ENCODE measurements around the gene PRAC1.
A peak's percentile ranks its signal among the peaks of the same experiment; 100 is the strongest.
"Not testable (repeated sequence)": the region's sequence is repeated elsewhere in the genome, so short reads cannot be mapped to it uniquely, and the experiment has no call there.

Gene PRAC1

GRCh38 chr17:48725288-48726064, 3.2 kb upstream of the PRAC1 start:
- DNase-seq = no peak

DNA sequence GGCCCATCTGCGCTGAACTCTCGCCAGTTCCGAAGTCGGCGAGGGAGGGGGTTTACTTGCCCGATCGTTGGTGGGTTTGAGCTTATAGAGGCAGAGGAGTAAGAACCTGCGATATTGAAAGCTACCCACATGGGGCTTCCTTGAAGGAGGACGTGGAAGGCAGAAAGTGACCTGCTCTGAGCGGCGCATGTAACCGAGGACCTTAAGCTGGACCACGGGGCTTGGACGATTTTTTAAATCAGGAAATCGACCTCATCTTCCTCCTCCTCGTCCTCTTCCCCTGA, 2.6 kb upstream of the PRAC1 start:
- no peak for DNase-seq

DNA sequence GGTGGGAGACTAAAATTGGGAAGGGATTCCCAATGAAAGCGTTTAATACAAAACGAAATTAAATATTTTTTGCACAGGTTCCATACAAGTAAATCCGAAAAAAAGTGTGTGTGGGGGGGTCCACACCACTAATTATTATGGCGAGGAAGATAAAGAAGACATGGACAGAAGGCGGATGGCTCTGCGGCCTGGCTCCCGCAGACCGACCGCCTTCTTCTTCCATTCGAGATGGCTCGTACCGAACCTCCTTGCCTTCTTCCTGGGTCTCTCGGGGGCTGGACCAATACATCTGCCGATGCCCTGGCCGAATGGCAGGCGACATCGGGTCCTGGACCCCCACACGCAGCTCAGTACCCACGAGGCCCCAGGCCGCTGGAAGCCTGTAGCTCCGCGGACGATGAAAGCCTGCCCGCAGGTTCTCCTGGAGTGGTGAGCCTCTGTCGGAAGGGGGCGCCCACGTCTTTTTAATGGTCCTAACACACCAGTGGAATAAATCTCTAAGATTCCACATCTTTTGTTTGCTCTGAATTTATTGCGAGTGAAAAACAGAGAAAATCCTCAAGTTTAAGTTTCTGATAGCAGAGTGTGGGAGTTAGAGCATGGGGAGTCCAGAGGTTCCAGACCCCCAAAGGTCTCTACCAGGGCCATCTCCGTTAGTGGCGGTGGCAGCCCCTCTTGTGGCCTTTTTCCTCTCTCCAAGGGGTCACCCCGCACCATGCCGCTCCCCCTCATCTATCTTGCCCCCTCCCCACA, 2.1 kb upstream of the PRAC1 start:
- peak in 1 of 2 experiments; percentile 24 for DNase-seq

- no peak for DNase-seq
These were observed 1.3 kb upstream of the PRAC1 start for GRCh38 chr17:48723423-48724250.

DNA sequence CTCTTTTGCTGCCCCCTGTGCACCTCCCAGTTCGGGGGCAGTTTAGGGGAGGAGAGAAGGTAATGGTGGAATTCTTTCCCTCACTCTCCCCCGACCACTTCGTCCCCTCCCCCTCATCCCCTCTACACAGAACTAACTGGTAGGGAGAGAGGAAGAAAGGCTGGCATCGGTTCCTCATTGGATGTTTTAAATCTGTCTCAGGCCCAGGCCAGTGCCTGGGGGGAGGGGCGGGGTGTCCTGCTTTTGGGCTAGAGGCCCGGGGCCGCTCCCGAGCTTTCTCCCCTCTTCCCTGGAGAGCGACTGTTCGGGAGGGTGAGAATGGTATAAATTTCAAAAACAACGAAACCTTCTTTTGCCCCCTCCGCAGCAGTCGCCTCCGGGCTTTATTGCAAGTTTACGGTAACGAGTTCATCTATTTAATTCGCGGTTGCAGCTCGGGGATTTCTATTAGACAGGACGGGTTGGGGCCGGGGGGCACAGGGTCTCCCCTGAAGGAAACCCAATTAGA, 651 bp upstream of the PRAC1 start, which contains the start of gene PRAC2:
Gene PRAC2, plus strand, starts transcription at position 271 of the 508 bp plus-strand sequence. CDS start 1,226 bp downstream, outside the sequence.
- DNase-seq = no peak

- DNase-seq = no peak
These were observed 1.3 kb downstream of the PRAC1 start for GRCh38 chr17:48721009-48721402.

DNA sequence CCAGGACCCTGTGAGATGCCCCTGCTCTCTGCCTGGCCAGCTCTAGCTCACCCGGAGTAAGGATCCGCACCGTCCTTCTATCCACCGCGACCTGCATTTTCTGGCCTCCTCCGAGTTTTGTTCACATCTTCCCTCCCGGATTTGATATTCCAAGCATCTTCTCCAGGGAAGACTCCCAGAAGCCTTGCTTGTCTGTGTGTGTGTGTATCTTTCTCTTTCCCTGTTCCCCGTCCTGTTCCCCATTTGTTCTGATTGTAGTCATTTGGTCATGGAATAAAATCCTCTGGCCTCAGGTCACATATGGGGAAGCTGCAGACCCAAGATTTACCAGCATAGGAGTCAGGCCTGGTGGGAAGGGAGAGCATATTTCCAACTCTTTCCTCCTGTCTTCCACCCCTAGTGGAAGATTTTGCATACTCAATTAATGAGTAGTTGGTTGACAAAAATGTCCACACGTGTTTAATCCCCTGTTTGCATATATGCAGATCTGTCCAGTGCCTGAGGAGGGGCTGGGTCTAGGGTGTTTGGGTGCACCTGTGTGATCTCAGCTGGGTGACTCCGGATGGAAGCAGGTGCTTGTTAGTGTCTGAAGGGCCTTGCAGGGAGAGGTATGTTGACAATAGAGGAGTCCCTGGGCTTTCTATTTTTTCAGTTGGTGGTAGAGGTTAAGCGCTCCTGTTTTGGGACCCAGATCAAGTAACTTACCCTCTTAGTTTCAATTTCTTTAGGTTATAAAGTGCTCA, 1.9 kb downstream of the PRAC1 start:
- no peak for DNase-seq

DNA sequence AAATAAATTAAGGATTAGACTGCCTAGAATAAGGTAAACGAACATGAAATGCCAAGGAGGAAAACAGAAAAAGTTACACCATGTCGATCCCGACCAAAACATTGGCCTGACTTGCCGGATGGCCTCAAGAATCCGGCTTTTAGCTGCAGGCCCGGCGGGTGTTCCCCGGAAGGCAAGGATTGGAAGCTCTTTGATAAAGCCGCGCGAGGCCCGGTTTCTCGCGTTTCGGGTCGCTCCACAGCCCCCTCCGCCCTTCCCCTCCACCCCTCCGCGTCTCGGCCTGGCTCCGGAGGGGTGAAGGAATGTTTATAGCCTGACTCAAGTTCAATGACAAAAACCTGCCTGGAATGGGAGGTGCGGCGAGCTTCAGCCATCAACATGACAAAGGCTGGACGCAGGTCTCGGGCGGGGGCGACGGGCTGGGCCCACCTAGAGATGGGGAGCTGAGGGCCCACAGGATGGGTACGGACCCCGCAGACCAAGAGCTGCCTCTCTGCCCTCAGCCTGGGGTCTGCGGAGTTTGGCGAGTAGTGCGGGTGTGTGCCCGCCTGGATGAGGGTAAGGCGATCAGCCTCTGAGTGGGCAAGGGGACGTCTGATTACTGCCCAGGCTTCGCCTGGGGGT, 2.6 kb downstream of the PRAC1 start:
- DNase-seq = no peak

DNA sequence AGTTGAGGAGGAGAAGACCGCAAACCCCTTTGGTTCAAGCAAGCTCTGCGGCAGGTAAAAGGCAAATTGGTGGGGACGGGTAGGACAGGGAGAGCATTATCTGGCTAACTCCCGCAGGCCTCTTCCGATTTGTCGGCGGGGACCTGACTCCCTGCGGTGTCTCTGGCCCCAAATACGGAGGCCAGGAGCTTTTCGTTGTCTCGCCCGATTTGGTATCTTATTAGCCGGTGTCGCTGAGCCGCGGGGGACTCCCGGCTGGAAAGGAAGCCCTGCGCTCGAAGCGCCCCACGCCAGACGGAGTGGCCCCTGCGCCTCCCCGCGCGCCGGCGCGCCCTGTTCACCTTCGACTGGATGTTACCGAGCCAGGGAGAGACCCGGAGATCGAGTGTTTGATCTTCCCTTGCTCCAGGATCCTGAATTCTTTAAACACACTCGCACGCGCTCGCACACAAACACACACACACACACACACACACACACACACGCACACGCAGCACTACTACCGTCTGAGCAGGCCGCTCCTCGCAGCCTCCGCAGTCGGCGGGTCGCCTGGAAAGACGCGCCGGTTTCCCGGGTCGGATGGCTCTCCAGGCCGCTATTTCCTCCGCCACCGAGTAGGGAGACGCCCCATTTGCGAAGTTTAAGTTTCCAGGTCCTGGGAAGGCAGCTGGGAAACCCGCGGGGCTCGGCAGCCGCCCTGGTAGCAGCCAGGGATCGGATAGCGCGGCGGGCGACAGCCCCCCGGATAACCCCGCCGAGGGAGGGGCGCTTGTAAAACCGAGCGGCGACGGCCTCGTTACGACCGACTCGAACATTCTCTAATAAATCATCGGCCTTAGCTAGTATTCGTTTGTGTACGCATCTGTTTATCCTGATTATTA, 3.3 kb downstream of the PRAC1 start:
- DNase-seq = no peak

GRCh38 chr17:48718227-48718760, 4.0 kb downstream of the PRAC1 start:
- DNase-seq = no peak

DNA sequence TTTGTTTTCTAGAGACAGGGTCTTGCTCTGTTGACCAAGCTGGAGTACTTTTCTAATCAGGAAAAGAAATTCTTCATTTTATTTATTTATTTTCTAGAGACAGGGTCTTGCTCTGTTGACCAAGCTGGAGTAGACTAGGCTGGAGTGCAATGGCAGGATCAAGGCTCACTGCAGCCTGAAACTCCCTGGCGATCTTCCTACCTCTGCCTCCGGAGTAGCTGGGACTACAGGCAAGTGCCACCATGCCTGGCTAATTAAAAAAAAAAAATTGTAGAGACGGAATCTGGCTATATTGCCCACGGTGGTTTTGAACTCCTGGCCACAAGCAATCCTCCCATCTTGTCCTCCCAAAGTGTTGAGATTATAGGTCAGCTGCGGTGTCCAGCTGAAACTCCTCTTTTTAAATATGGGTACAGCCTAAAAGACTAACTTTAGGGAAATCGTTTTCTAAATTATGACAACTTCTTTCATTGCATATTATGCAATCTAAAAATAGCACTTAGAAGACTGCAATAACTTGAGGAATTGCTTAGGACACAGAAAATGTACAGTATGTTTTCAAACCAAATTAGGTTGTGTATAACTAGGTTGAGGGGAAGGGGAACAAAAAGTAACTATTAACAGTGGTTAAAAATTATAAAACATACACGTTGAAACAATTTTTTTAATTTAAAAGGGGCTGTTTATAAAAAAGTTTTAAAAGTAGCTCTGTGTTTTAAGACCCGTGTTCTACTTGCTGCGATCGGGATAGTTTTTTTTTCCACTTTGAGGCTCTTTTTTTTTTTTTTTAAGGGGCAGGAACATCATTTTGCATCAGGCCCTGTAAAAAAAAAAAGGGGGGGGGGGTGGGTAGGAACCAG, 4.7 kb downstream of the PRAC1 start:
- DNase-seq = no peak

DNA sequence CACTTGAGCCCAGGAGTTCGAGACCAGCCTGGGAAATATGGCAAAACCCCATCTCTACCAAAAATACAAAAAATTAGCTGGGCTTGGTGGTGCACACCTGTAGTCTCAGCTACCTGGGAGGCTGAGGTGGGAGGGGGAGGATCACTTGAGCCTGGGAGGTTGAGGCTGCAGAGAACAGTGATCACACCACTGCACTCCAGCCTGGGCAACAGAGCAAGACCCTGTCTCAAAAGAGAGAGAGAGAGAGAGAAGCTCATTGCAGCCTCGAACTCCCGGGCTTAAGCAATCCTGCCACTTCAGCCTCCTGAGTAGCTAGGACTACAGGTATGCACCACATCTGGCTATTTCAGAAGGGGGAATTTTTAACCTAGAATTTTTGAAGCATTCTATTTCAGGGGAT, 5.8 kb downstream of the PRAC1 start:
- not testable (repeated sequence) for DNase-seq

DNA sequence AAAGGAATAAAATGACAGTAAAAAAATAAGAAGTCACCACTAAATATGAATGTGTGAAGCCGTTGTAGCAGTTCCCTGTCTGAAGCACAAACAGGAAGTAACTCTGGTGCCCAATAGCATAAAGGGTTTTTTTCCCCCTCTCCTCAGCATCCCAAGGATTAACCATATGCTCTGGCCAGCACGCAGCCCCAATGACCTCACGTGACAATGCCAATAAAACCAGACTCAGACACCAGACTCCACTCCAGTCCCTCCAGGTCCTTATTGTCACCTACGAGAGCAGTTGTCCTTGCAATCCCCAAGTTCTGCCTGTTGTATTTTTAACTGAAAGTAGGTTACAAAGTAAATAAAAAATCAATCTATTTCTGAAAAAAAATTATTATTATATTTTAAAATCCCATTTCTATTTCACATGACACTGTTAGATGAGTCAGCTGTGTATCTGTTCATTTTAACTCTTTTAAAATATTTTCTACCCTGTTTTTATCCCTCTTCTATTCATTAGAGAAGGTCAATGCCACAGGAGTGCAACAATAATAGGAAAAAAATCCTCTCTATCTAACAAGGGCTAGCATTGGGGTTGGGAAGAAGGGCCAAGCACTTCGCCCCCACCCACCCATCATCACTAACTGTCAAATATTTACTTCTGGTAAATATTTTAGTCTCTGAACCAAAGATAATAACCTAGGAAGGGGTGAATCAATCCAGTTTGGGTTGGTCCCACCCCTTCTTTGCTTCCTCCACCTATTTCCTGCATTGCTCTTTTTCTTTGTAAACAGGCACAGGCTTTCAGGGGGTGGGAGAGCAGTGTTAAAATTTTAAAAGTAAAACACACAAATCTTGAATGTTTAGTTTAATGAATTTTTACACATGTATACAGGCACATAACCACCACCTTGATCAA, 6.6 kb downstream of the PRAC1 start:
- DNase-seq = no peak

- no peak for DNase-seq
These were observed 11.2 kb downstream of the PRAC1 start for GRCh38 chr17:48711128-48711527.

- peak; percentile 33 to 47 for DNase-seq
These were observed 17.7 kb downstream of the PRAC1 start for GRCh38 chr17:48704361-48705248.

- DNase-seq = no peak
These were observed 20.3 kb downstream of the PRAC1 start for GRCh38 chr17:48701864-48702532.

- no peak for DNase-seq
These were observed 29.1 kb downstream of the PRAC1 start for GRCh38 chr17:48693178-48693577.

All from NCI-H187 (cell line).